Left lung (tissue), 10 donors: Measurements from ENCODE around the gene TTC39C. TPM values are rescaled to one million over a fixed set of nuclear protein-coding genes. Genes with fewer than 3 reads are reported as not detected.
"Not testable (repeated sequence)": the region's sequence is repeated elsewhere in the genome, so short reads cannot be mapped to it uniquely, and the experiment has no call there.

Experiments
- ATAC-seq: fragments of 200-7000 bp; cut with Tn5 transposase; one replicate; pipeline ENCODE4 v1.9.1; 2020; ENCODE audit warnings: moderate library complexity
- DNase-seq, 4 donors: peaks; one replicate each; pipeline ENCODE4 v3.0.0-alpha.2; 2013 to 2020
- H3K27ac ChIP-seq, 2 donors: fragments of 200-600 bp; sonication (generic) in 1 of 2; one replicate each; pipeline versions ENCODE4 v1.5.0 to v1.8.0; 2020 to 2021
- H3K27me3 ChIP-seq, 2 donors: fragments of 200-600 bp; sonication (generic) in 1 of 2; one replicate each; pipeline versions ENCODE4 v1.5.0 to v1.8.0; 2020 to 2021
- H3K36me3 ChIP-seq, 2 donors: fragments of 200-600 bp; sonication (generic) in 1 of 2; one replicate each; pipeline versions ENCODE4 v1.5.0 to v1.8.0; 2020 to 2021
- H3K4me1 ChIP-seq, 2 donors: fragments of 200-600 bp; one replicate each; pipeline ENCODE4 v1.8.0; 2021
- H3K4me3 ChIP-seq, 2 donors: fragments of 200-600 bp; sonication (generic) in 1 of 2; one replicate each; pipeline versions ENCODE4 v1.5.0 to v1.8.0; 2020 to 2021; ENCODE audit warnings: mild to moderate bottlenecking in 1 of 2
- H3K9me3 ChIP-seq, 2 donors: fragments of 200-600 bp; sonication (generic) in 1 of 2; one replicate each; pipeline versions ENCODE4 v1.5.0 to v1.8.0; 2020 to 2021
- CTCF ChIP-seq, 2 donors: fragments of 200-600 bp; sonication (generic) in 1 of 2; IDR thresholded peaks; one replicate each; pipeline versions ENCODE4 v1.5.0 to v1.8.0; 2021; ENCODE audit warnings: antibody characterized with exemption in 2 of 2
- intact Hi-C, 2 donors: fragments of 100-400 bp; cut with DNase I; formaldehyde crosslinking; loops; one replicate each; pipeline versions ENCODE4 v1.11.2 to v1.14.2; 2022
- polyA plus RNA-seq, 6 donors: library from polyadenylated mRNA; unstranded; fragments of 120-200 nt; gene quantifications; one replicate each; pipeline ENCODE4 v1.2.1, GENCODE V29; 2013; ENCODE audit not compliant: insufficient read length in 6 of 6
- total RNA-seq, 2 donors: library from RNA; stranded (reverse); fragmentation: NEBNext Ultra II Directional; extraction: Animal tissue kit (Norgen Biotek cat#: 25700); gene quantifications; one replicate each; pipeline ENCODE4 v1.2.1, GENCODE V29; 2021
- donor health status: DM: no; HTN: yes; CAD: no.
- donor health status: DM: no; HTN: no; CAD: no.

Gene TTC39C
- total and polyA plus RNA-seq, 8 donors = 12.0 to 19.3 (median 15.1) TPM

GRCh38 chr18:24071029-24071428 is 56.5 kb downstream of the TTC39C start:
- peaks cover 0 to 32% of the 10 kb centered on the region in 2 donors for H3K36me3 ChIP-seq
- H3K9me3 ChIP-seq = no peaks in the 10 kb centered on the region
- no peak overlapping the region for H3K4me3 ChIP-seq
- no peak for TF ChIP-seq CTCF (IDR thresholded peaks at IDR 0.05)
- no peak for DNase-seq
- no peak overlapping the region for H3K27ac ChIP-seq
- H3K27me3 ChIP-seq = no peaks in the 10 kb centered on the region
- no peak for ATAC-seq
- H3K4me1 ChIP-seq = peaks cover 4 to 8% of the 10 kb centered on the region in 2 donors
- intact Hi-C loops = no loop called here

GRCh38 chr18:24071779-24072178 is 57.2 kb downstream of the TTC39C start:
- DNase-seq (no peak), ATAC-seq (no peak)
- Histone ChIP-seq H3K27ac (no peak overlapping the region), H3K4me1 (peaks cover 4 to 6% of the 10 kb centered on the region in 2 donors), H3K36me3 (peaks cover 0 to 25% of the 10 kb centered on the region in 2 donors), H3K4me3 (no peak overlapping the region), H3K9me3 (no peaks in the 10 kb centered on the region), H3K27me3 (no peaks in the 10 kb centered on the region)
- no peak for TF ChIP-seq CTCF (IDR thresholded peaks at IDR 0.05)
- intact Hi-C loops = no loop called here

GRCh38 chr18:24072743-24073142 is 58.2 kb downstream of the TTC39C start:
- Histone ChIP-seq H3K9me3 (no peaks in the 10 kb centered on the region), H3K27me3 (no peaks in the 10 kb centered on the region), H3K4me1 (peaks cover 4 to 6% of the 10 kb centered on the region in 2 donors), H3K4me3 (no peak overlapping the region), H3K36me3 (peaks cover 0 to 16% of the 10 kb centered on the region in 2 donors), H3K27ac (no peak overlapping the region)
- intact Hi-C loops = no loop called here
- ATAC-seq (no peak), DNase-seq (no peak)
- no peak for TF ChIP-seq CTCF (IDR thresholded peaks at IDR 0.05)

GRCh38 chr18:24073791-24074190 is 59.2 kb downstream of the TTC39C start:
- ATAC-seq (no peak), DNase-seq (no peak)
- Histone ChIP-seq H3K4me1 (peaks cover 4 to 6% of the 10 kb centered on the region in 2 donors), H3K27ac (no peak overlapping the region), H3K9me3 (no peaks in the 10 kb centered on the region), H3K4me3 (no peak overlapping the region), H3K36me3 (peaks cover 0 to 15% of the 10 kb centered on the region in 2 donors), H3K27me3 (no peaks in the 10 kb centered on the region)
- intact Hi-C loops = no loop called here
- no peak for TF ChIP-seq CTCF (IDR thresholded peaks at IDR 0.05)

GRCh38 chr18:24074757-24075156 is 60.2 kb downstream of the TTC39C start:
- H3K27me3 ChIP-seq, H3K4me1 ChIP-seq, ATAC-seq, H3K9me3 ChIP-seq, intact Hi-C loops, DNase-seq, H3K4me3 ChIP-seq, H3K27ac ChIP-seq: not testable (repeated sequence)
- peaks cover 0 to 15% of the 10 kb centered on the region in 2 donors for H3K36me3 ChIP-seq
